ENCODE data around the gene CNMD.

DNA sequence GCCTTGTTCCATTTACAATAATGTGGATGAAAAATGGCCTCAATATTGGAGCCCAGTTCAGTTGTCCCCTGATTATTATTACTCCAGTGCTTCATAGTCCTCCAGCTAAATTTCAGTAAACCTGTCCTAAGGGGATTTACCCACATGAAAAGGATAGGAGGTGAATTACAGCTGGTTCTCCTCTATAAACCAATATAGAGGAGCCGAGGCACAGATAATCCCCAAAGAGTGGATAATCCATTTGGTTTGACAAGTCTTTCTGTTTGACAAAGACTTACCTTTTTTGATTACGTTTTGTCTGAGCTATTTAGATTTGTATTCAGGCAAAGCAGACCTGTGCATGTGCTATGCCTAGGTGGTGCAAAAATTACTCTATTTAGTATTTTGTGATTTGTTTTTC lies 2.7 kb downstream of the CNMD start:
- TF ChIP-seq, protein P1, sequence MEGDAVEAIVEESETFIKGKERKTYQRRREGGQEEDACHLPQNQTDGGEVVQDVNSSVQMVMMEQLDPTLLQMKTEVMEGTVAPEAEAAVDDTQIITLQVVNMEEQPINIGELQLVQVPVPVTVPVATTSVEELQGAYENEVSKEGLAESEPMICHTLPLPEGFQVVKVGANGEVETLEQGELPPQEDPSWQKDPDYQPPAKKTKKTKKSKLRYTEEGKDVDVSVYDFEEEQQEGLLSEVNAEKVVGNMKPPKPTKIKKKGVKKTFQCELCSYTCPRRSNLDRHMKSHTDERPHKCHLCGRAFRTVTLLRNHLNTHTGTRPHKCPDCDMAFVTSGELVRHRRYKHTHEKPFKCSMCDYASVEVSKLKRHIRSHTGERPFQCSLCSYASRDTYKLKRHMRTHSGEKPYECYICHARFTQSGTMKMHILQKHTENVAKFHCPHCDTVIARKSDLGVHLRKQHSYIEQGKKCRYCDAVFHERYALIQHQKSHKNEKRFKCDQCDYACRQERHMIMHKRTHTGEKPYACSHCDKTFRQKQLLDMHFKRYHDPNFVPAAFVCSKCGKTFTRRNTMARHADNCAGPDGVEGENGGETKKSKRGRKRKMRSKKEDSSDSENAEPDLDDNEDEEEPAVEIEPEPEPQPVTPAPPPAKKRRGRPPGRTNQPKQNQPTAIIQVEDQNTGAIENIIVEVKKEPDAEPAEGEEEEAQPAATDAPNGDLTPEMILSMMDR (IDR thresholded peaks at IDR 0.05), result no peak
- no peak for TF ChIP-seq POLR2A (IDR thresholded peaks at IDR 0.05)
